ENCODE measurements around the gene TRIM45. TPM values are rescaled to one million over a fixed set of nuclear protein-coding genes. Genes with fewer than 3 reads are reported as not detected.

The TRIM45 gene
- total and polyA plus RNA-seq, 2 donors from 2014 or later: 4.5 to 4.8 TPM

- Histone ChIP-seq H3K4me1 (ENCODE audit: control insufficient read depth in 2 of 3, insufficient read depth in 2 of 3, low read depth in 1 of 3, low read length in 3 of 3) (no peaks in the 10 kb centered on the region), H3K36me3 (ENCODE audit: control insufficient read depth in 2 of 3, insufficient read depth in 3 of 3, low read length in 3 of 3) (peaks cover 0 to 6% (median 4%) of the 10 kb centered on the region in 3 donors), H3K9me3 (ENCODE audit: control insufficient read depth in 2 of 3, insufficient read depth in 1 of 3, low read length in 3 of 3) (no peaks in the 10 kb centered on the region), H3K27me3 (ENCODE audit: control insufficient read depth, insufficient read depth, low read length) (no peaks in the 10 kb centered on the region), H3K4me3 (ENCODE audit: low read length in 3 of 3) (no peak overlapping the region), H3K27ac (ENCODE audit: low read depth in 2 of 2, low read length in 2 of 2) (no peak overlapping the region), H3K9ac (ENCODE audit: low read length in 3 of 3) (no peak overlapping the region)
- intact Hi-C loops (cut with DNase I): no loop called here
- FAIRE-seq: no peak
- no peak for TF ChIP-seq CTCF (IDR thresholded peaks at IDR 0.05; ENCODE audit: borderline replicate concordance, extremely low read depth, insufficient read depth)
- DNase-seq: no peak
Measured at GRCh38 chr1:117112047-117112717, 9.4 kb downstream of the TRIM45 start.

- DNase-seq (no peak), FAIRE-seq (no peak)
- no peak overlapping the region for H3K27ac ChIP-seq (ENCODE audit: low read depth in 2 of 2, low read length in 2 of 2)
- H3K9ac ChIP-seq (ENCODE audit: low read length in 3 of 3): no peak overlapping the region
- H3K36me3 ChIP-seq (ENCODE audit: control insufficient read depth in 2 of 3, insufficient read depth in 3 of 3, low read length in 3 of 3): peaks cover 0 to 6% (median 4%) of the 10 kb centered on the region in 3 donors
- H3K9me3 ChIP-seq (ENCODE audit: control insufficient read depth in 2 of 3, insufficient read depth in 1 of 3, low read length in 3 of 3): no peaks in the 10 kb centered on the region
- intact Hi-C loops (cut with DNase I): no loop called here
- no peak for TF ChIP-seq CTCF (IDR thresholded peaks at IDR 0.05; ENCODE audit: borderline replicate concordance, extremely low read depth, insufficient read depth)
- H3K4me1 ChIP-seq (ENCODE audit: control insufficient read depth in 2 of 3, insufficient read depth in 2 of 3, low read depth in 1 of 3, low read length in 3 of 3): no peaks in the 10 kb centered on the region
- no peak overlapping the region for H3K4me3 ChIP-seq (ENCODE audit: low read length in 3 of 3)
- no peaks in the 10 kb centered on the region for H3K27me3 ChIP-seq (ENCODE audit: control insufficient read depth, insufficient read depth, low read length)
Measured at GRCh38 chr1:117110774-117111173, 10.8 kb downstream of the TRIM45 start.

GRCh38 chr1:117107364-117107763 lies 14.2 kb downstream of the TRIM45 start:
- TF ChIP-seq CTCF (IDR thresholded peaks at IDR 0.05; ENCODE audit: borderline replicate concordance, extremely low read depth, insufficient read depth): no peak
- no peaks in the 10 kb centered on the region for H3K9me3 ChIP-seq (ENCODE audit: control insufficient read depth in 2 of 3, insufficient read depth in 1 of 3, low read length in 3 of 3)
- no peak overlapping the region for H3K27ac ChIP-seq (ENCODE audit: low read depth in 2 of 2, low read length in 2 of 2)
- no peaks in the 10 kb centered on the region for H3K27me3 ChIP-seq (ENCODE audit: control insufficient read depth, insufficient read depth, low read length)
- no peak overlapping the region for H3K9ac ChIP-seq (ENCODE audit: low read length in 3 of 3)
- intact Hi-C loops (cut with DNase I): no loop called here
- DNase-seq: no peak
- H3K36me3 ChIP-seq (ENCODE audit: control insufficient read depth in 2 of 3, insufficient read depth in 3 of 3, low read length in 3 of 3): peaks cover 0 to 3% (median 0%) of the 10 kb centered on the region in 3 donors
- H3K4me1 ChIP-seq (ENCODE audit: control insufficient read depth in 2 of 3, insufficient read depth in 2 of 3, low read depth in 1 of 3, low read length in 3 of 3): no peaks in the 10 kb centered on the region
- H3K4me3 ChIP-seq (ENCODE audit: low read length in 3 of 3): no peak overlapping the region
- FAIRE-seq: no peak

- Histone ChIP-seq H3K27ac (ENCODE audit: low read depth in 2 of 2, low read length in 2 of 2) (no peak overlapping the region), H3K9ac (ENCODE audit: low read length in 3 of 3) (no peak overlapping the region), H3K9me3 (ENCODE audit: control insufficient read depth in 2 of 3, insufficient read depth in 1 of 3, low read length in 3 of 3) (no peaks in the 10 kb centered on the region), H3K27me3 (ENCODE audit: control insufficient read depth, insufficient read depth, low read length) (no peaks in the 10 kb centered on the region), H3K4me3 (ENCODE audit: low read length in 3 of 3) (no peak overlapping the region), H3K36me3 (ENCODE audit: control insufficient read depth in 2 of 3, insufficient read depth in 3 of 3, low read length in 3 of 3) (peaks cover 0 to 3% (median 0%) of the 10 kb centered on the region in 3 donors), H3K4me1 (ENCODE audit: control insufficient read depth in 2 of 3, insufficient read depth in 2 of 3, low read depth in 1 of 3, low read length in 3 of 3) (no peaks in the 10 kb centered on the region)
- FAIRE-seq: no peak
- TF ChIP-seq CTCF (IDR thresholded peaks at IDR 0.05; ENCODE audit: borderline replicate concordance, extremely low read depth, insufficient read depth): no peak
- no peak for DNase-seq
- intact Hi-C loops (cut with DNase I): no loop called here
Measured at GRCh38 chr1:117106478-117106877, 15.1 kb downstream of the TRIM45 start.
